HG02884 (cell line): ENCODE data around the gene CBLC.

ENCODE experiments used
- ATAC-seq: cut with Tn5 transposase; IDR thresholded peaks from one replicate; pipeline ENCODE4 v1.9.1; 2021; ENCODE audit warnings: mild to moderate bottlenecking, moderate library complexity; ENCODE audit not compliant: unreplicated experiment

CBLC gene, protein sequence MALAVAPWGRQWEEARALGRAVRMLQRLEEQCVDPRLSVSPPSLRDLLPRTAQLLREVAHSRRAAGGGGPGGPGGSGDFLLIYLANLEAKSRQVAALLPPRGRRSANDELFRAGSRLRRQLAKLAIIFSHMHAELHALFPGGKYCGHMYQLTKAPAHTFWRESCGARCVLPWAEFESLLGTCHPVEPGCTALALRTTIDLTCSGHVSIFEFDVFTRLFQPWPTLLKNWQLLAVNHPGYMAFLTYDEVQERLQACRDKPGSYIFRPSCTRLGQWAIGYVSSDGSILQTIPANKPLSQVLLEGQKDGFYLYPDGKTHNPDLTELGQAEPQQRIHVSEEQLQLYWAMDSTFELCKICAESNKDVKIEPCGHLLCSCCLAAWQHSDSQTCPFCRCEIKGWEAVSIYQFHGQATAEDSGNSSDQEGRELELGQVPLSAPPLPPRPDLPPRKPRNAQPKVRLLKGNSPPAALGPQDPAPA

DNA sequence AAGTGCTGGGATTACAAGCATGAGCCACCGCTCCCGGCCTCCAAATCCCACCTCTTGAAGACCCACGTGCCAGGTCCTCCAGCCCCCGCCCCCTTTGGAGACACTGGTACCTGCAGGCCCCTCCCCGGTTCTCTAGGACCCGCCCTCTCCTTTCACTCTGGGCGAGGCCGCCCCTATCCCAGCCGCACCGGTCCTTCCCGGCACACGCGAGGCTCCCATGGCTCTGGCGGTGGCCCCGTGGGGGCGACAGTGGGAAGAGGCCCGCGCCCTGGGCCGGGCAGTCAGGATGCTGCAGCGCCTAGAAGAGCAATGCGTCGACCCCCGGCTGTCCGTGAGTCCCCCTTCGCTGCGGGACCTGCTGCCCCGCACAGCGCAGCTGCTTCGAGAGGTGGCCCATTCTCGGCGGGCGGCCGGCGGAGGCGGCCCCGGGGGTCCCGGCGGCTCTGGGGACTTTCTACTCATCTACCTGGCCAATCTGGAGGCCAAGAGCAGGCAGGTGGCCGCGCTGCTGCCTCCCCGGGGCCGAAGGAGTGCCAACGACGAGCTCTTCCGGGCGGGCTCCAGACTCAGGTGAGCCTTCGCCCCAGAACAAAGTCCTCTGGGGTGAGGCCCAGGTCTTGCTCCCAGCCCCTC is at the start of gene CBLC:
Gene CBLC, plus strand, starts transcription at position 176 of the 633 bp plus-strand sequence. Its CDS starts 42 bp downstream, at position 218.
- ATAC-seq: no peak

DNA sequence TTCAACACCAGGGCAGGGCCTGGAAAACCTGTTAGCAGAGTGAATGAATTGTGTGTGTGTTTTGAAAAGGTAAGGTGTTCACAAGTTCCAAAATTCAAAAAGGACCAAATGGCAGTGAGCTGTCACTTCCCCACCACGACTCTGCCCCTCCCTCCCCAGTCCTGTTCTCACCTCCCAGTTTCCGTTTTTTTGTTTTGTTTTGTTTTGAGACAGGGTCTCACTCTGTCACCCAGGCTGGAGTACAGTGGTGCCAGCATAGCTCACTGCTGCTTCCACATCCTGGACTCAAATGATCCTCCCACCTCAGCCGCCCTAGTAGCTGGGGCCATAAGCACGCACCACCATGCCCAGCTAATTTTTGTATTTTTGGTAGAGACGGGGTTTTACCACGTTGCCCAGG is 49.5 kb upstream of the CBLC start:
- no peak for ATAC-seq

DNA sequence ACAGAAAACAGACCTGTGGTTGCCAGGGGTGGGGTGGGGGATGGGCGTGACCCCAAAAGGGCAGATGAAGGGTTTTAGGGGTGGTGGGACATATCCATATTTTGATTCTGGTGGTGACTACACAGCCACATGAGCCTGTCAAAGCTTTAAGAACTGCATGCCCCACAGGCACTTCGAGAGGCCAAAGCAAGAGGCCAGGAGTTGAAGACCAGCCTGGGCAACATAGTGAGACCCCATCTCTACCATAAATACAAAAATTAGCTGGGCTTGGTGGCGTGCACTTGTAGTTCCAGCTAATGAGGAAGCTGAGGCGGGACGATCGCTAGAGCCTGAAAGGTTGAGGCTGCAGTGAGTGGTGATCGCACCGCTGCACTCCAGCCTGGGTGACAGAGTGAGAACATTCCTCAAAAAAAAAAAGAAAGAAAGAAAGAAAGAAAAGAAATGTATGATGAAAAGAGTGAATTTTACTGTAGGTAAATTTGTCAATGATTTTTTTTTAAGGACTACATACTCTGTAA is 48.1 kb upstream of the CBLC start:
- no peak for ATAC-seq

DNA sequence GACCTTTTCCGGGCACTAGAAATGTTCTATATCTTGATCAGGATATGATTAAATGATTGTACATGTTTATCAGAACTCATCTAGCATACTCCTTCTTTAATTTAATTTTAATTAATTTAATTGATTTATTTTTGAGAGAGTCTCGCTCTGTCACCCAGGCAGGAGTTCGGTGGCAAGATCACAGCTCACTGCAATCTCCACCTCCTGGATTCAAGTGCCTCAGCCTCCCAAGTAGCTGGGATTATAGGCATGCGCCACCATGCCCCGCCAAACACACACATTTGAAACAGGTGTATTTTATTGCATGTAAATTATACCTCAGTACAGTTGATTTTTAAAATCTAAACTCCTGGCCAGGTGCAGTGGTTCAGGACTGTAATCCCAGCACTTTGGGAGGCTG is 46.6 kb upstream of the CBLC start:
- ATAC-seq: no peak

DNA sequence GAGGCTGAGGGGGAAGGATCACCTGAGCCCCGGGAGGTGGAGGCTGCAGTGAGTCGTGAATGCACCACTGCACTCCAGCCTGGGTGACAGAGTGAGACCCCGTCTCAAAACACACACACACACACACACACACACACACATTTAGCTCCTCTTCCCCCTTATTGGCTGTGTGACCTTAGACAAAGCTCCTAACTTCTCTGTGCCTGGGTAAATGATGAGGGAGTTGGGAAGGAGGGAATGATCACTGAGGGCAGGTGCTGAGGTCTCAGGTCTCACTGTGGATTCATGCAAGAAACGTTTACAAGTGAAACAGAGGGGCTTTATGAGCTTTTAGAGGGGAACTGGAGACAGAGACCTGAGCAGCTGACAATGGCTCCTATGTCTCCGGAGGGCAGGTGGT is 46.1 kb upstream of the CBLC start:
- no peak for ATAC-seq

DNA sequence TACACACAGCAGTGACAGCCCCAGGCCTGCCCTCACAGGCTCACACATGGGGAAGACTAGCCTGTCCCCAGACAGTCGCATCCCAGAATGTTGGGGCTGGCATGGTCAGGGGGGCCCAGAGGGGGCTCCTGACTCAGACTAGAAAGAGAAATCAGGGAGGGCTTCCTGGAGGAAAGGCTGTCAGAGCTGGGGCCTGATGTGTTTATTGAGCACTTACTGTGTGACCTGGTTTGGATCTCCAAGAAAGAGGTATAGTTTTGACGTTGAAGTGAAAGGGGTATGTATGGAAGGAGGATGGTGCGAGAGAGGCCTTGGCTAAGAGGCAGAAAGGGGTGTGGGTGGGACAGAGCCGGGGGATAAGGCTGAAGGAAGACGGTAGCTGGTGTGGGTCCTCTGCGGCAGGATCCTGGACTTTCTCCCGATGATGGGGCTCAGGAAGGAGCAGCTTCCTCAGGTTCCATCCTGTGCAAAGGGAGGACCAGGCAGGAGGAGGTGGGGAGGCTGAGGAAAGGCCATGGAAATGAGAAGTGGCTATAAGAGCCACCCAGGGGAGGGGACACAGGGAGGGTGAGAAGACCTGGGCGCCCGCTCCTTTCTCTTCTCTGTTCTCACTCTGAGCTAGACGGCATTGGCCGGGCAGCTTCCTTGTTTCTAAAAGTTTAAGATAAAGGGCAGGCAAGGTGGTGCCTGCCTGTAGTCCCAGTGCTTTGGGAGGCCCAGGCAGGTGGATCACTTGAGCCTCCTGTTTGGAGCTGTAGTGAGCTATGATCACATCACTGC is 45.3 kb upstream of the CBLC start:
- no peak for ATAC-seq

DNA sequence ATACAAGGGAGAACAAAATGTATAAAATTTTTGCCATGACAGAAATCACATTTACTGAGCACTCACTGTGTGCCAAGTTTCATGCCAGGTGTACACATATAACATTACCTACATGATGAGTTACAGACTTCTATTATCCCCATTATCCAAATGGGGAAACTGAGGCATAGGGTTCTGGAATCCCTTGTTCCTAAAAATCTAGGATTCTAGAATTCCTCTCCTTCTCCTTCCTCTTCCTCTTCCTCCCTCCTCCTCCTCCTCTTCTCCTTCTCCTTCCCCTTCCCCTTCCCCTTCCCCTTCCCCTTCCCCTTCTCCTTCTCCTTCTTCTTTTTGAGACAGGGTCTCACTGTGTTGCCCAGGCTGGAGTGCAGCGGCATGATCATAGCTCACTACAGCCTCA is 43.3 kb upstream of the CBLC start:
- no peak for ATAC-seq

DNA sequence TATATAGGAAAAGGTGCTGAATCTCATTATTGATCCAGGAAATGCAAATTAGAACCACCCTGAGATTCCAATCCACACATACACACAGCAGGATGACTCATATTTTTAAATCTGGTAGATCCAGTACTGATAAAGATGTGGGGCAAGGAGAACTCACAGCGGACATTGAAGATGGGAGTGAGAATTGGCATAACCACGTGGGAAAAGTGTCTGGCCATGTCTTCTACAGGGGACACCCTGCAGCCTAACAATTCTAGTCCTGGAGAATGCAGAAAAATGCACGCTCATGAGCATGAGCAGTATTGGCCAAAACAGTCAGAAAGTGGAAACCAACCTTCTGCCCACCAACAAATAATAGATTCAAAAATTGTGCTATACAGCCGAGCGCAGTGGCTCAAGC is 42.7 kb upstream of the CBLC start:
- no peak for ATAC-seq

DNA sequence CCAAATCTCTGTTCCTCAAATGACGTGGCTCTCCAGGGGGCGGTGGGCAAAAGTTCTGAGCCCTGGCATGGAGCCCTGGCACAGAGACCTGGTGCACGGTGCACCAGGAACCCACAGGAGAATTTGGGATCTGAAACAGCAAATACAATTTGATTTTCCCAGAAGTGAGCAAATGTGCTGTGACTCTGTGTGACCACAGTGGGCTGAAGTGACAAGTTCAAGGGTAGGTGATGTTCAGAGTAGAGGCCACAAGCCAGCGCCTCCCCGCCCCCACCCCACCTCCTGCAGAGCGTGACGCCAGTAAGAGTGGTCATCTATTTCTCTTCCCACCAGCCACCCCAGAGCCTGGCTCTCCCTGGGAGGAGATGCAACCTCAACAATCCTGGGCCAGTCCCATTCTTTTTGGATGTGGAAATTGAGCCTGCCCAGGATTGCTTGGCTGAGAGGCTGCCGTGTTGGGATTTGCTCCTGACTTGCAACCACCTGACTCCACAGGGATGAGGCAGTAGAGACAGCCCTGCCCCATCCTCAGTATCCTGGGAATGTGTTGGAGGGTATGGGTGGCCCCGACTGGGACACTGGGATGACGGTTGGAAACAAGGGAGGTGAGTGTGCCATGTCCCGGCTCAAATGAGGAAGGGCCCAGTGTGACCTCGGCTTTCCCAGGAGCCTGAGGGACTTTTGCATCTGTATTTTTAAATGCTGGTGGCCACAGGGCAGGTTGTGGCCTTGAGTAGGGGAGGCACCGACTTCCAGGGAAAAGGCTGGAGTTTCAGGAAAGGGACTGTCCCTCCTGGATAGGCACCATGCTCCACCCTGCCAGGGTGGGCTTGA is 40.2 kb upstream of the CBLC start:
- no peak for ATAC-seq

DNA sequence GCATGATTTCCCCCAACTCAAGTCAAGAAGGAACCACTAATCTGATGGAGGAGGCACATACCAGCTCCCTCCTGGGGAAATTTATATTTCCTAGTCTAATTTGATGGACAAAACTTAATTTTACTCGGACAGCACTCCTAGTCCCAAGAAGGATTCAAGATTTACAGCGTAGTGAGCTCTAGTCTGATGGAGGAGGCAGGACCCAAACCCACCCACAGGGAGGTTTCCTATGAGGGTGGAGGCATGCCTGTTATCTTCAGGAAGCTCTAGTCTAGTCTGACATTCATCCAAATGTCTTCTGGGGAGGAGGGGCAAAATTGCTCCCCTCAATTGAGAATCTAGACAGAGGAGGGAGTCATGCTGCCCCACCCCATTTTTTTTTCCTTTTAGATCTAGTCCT is 39.6 kb upstream of the CBLC start:
- no peak for ATAC-seq

DNA sequence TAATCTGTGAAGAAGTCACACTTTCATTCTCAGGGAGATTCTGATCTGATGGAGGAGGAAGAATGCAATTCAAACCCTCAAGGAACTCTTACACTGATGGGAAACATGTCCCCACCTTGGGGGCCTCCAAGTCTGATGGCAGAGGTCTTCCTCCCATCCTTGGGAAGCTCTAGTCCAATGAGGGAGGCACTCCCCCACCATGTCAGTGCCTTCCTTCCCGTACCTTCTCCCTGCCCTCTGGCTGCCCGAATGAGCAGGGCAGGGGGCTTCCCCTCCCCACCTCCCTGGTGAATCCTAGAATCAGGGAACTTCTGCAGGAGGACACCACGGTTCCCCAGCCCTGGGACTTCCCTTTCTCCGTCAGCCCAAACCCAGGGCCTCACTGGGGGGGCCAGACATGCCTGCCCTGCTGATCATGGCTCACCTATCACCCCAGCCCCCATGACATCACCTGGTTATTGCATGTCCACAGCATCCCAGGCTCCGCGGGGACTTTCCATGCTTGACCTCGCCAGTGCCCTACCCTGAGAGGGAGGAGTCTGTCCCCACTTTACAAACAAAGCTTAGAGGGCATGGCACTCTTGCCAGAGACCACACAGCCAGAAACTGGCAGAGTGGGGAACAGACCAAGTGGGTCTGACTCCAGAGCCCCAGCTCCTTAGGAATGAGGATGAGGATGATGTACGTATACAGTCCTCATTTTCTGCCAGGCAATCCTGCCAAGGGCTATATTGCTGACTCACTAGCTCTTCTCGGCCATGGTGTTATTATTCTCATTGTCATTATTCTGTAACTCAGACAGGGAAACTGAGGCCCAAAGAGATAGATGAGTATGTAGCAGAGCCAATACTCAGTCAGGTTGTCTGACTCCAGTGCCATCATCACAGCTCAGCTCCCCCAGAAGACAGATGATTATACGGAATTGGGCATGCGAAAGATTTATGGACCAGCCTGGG is 38.8 kb upstream of the CBLC start:
- no peak for ATAC-seq

DNA sequence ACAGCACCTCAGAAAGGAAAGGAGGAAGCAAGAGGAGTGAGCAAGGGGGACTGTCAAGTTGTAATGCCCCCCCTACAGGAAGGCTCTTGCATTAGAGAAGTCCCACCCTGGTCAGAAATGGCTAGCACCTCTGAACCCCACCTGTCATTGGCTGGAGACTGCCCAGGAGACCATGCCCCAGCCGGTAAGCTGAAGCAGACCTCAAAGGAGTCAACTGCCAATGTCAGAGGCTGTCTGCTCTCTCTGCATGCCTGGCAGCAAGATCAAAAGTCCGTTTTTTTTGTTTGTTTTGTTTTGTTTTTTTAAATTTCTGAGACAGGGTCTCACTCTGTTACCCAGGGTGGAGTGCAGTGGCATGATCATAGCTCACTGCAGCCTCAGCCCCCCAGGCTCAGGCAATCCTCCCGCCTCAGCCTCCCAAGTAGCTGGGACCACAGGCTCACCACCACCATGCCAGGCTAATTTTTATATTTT is 37.3 kb upstream of the CBLC start:
- no peak for ATAC-seq

DNA sequence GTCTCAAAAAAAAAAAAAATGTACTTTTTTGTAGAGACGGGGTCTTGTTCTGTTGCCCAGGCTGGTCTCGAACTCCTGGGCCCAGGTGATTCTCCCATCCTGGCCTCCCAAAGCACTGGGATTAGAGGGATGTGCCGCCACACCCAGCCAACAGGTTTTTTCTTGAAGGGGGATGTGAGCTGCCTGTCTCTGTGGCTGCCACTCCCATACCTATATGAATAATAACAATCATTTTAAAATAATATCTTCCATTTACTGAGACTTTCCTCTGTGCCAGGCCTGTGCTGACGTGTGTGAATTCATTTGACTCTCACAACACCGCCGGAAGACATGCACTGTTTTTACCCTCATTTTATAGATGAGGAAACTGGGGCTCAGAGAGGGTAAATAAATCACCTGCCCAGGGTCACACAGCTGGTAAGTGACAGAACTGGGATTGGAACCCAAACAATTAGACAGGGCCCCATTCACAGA is 36.4 kb upstream of the CBLC start:
- no peak for ATAC-seq

DNA sequence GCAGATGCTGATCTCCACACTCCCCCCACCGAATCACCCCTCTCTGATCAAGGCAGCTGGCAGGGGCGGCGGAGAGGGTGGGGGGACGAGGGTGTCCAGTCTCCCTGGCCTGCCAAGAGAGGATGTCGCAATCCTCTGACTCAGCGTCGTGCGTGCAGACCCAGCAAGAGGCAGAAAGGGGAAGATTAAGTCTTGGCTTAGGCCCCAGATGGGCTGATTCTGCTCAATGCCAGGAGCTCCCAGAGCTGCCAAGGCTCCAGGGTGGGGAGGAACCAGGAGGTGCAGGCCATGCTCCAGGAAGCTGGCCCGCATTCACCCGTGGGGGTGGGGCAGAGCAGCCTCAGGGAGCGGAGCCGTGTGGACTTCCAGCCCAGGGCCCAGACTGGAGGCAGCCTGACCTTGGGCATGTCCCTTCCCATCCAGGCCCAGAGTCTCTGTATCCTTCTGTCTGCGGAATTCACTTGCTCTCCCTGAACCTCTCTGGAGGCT is 35.8 kb upstream of the CBLC start:
- ATAC-seq: no peak

DNA sequence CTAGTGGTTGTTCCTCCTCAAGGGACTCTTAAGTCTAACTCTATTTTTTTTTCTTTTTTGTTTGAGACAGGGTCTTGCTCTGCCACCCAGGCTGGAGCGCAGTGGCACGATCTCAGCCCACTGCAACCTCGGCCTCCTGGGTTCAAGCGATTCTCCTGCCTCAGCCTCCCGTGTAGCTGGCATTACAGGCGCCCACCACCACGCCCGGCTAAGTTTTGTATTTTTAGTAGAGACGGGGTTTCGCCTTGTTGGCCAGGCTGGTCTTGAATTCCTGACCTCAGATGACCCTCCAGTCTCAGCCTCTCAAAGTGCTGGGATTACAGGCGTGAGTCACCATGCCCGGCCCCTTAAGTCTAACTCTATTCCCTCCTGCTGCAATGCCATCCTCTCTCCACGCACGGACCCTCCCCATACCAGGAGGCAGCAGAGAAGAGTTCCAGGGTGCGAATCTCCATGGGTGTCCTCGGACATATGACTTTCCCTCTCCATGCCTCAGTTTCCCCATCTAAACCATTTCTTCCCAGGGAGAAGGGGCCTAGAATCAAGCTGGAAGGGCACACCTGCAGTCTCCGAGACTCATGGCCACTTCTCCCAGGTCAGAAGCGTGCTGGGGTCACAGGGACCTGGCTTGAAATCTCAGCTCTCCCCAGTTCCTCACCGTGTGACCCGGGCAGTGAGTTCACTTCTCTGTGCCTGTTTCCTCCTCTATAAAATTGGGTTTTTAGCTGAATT is 35.2 kb upstream of the CBLC start:
- no peak for ATAC-seq

DNA sequence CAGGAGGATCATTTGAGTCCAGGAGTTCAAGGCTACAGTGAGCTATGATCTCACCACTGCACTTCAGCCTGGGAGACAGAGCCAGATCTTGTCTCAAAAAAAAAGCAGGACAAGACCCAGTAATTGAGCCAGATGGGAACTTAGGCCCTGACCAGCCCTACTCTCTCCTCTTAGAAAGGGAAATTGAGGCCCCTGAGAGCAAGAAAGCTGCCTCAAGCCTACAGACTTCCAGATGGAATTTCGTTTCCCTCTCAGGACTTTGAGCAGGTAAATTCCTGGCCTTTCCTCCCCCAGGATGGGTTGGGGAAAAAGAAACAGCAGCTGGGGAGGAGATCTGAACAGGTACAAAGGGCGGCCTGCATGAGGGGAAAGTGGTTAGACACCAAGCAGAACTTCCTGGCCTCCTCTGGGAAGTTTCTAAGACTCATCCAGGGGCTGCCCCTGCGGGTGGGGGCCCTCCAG is 32.8 kb upstream of the CBLC start:
- no peak for ATAC-seq

DNA sequence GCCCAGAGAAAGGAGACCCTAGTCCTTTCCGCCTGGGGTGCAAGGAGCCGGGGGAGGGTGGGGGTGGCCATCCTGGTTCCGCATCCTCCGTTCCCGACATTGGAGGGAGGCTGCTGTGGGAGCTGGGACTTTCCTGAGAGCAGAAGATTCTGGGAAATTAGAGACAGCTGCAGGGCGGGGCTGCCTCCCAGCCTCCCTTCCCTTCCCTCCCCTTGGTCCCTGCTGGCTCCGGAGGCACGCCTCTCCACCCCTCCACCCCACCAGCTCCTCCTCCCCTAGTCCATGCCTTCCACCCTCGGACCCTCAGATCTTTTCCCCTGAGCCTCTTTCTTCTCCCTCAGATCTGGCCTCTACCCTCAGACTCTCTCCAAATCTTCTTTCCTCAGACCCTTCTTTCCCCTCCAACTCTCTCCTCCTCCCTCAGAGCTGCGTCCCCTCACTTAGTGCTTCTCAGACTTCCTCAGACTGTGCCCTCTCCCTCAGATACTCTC is 32.3 kb upstream of the CBLC start:
- no peak for ATAC-seq
